HepG2 (cell line): Measurements from ENCODE around the gene DDX23. TPM values are rescaled to one million over a fixed set of nuclear protein-coding genes. Genes with fewer than 3 reads are reported as not detected.

ENCODE experiments used
- CBX5 ChIP-seq: sonication (generic); formaldehyde crosslinking; IDR thresholded peaks from 2 replicates; pipeline ENCODE4 v1.4.0; 2020; ENCODE audit warnings: missing genetic modification reagents, borderline replicate concordance
- CHD2 ChIP-seq: IDR thresholded peaks from 2 replicates; pipeline ENCODE4 v1.6.1; 2011; ENCODE audit warnings: low read depth, low read length, improper control_type of control experiment
- DPF2 ChIP-seq: sonication (generic); formaldehyde crosslinking; IDR thresholded peaks from 2 replicates; pipeline ENCODE4 v1.4.0; 2020; ENCODE audit warnings: mild to moderate bottlenecking, low read depth, missing genetic modification reagents, borderline replicate concordance
- FOXC1 ChIP-seq: sonication (generic); formaldehyde crosslinking; IDR thresholded peaks from 2 replicates; pipeline ENCODE4 v1.8.0; 2022; ENCODE audit warnings: mild to moderate bottlenecking, missing genetic modification reagents, borderline replicate concordance
- FOXP1 ChIP-seq, 2 experiments: fragments of 450-650 bp in 1 of 2; IDR thresholded peaks; 2 replicates each; pipeline ENCODE4 v1.6.1; 2017 to 2018; ENCODE audit warnings: antibody characterized with exemption in 1 of 2
- GTF2F1 ChIP-seq: fragments of 150-350 bp; IDR thresholded peaks from 2 replicates; pipeline ENCODE4 v1.6.1; 2014; ENCODE audit warnings: low read length
- NONO ChIP-seq, 2 experiments: fragments of 450-650 bp in 1 of 2; sonication (generic) in 1 of 2; formaldehyde crosslinking in 1 of 2; IDR thresholded peaks in 1 of 2; conservative IDR thresholded peaks in 1 of 2; 2 replicates each; pipeline versions ENCODE4 v1.6.1 to v1.8.0; 2017 to 2022; ENCODE audit warnings: mild to moderate bottlenecking in 1 of 2, missing genetic modification reagents in 1 of 2, moderate library complexity in 1 of 2
- NR3C1 ChIP-seq: sonication (generic); formaldehyde crosslinking; IDR thresholded peaks from 2 replicates; pipeline ENCODE4 v1.4.0; 2020; ENCODE audit warnings: missing genetic modification reagents
- PLRG1 ChIP-seq: fragments of 450-650 bp; conservative IDR thresholded peaks from 2 replicates; pipeline ENCODE4 v1.6.1; 2016
- RFXANK ChIP-seq: IDR thresholded peaks from 2 replicates; pipeline ENCODE4 v1.6.1; 2016
- RXRB ChIP-seq: IDR thresholded peaks from 2 replicates; pipeline ENCODE4 v1.6.1; 2016; ENCODE audit warnings: borderline replicate concordance, missing genetic modification reagents, missing compliant biosample characterization
- SAFB2 ChIP-seq: sonication (generic); formaldehyde crosslinking; IDR thresholded peaks from 2 replicates; pipeline ENCODE4 v1.5.1; 2020; ENCODE audit warnings: missing genetic modification reagents, low read depth, mild to moderate bottlenecking, borderline replicate concordance
- U2AF2 ChIP-seq: fragments of 200-400 bp; formaldehyde crosslinking; IDR thresholded peaks from 2 replicates; pipeline ENCODE4 v1.6.1; 2017; ENCODE audit warnings: low read depth, mild to moderate bottlenecking, low read length
- ZNF121 ChIP-seq: sonication (generic); formaldehyde crosslinking; IDR thresholded peaks from 2 replicates; pipeline ENCODE4 v1.5.0; 2020; ENCODE audit warnings: mild to moderate bottlenecking, missing genetic modification reagents
- ZNF3 ChIP-seq: IDR thresholded peaks from 2 replicates; pipeline ENCODE4 v1.7.0; 2017; ENCODE audit warnings: inconsistent platforms
- polyA plus RNA-seq, 8 experiments: library from polyadenylated mRNA; depleted of rRNA in 3 of 8; stranded (reverse) in 7 of 8; unstranded in 1 of 8; fragments of >200 nt; fragmentation: Illumina TruSeq in 4 of 8; extraction: Trizol in 4 of 8; gene quantifications; 2 replicates each; pipeline versions ENCODE4 v1.2.1 to v1.2.3, GENCODE V29; 2011 to 2016; ENCODE audit warnings: low read depth in 4 of 8, missing spikeins in 1 of 8, mixed read lengths in 1 of 8; ENCODE audit not compliant: insufficient read depth in 1 of 8
- total RNA-seq, 5 experiments: library from RNA; depleted of rRNA; stranded (reverse); fragments of >200 nt; fragmentation: Illumina TruSeq; extraction: Trizol; gene quantifications; 2 replicates each; pipeline ENCODE4 v1.2.3, GENCODE V29; 2016; ENCODE audit warnings: low read depth in 1 of 5
- TF ChIP-seq, protein P1 (sequence below): sonication (generic); formaldehyde crosslinking; conservative IDR thresholded peaks from 2 replicates; pipeline ENCODE4 v1.8.0; 2022; ENCODE audit warnings: mild to moderate bottlenecking, moderate library complexity, missing genetic modification reagents
- TF ChIP-seq, protein P2 (sequence below): IDR thresholded peaks from 2 replicates; pipeline ENCODE4 v1.6.1; 2016; ENCODE audit warnings: control low read depth
- TF ChIP-seq, protein P3 (sequence below): sonication (generic); formaldehyde crosslinking; IDR thresholded peaks from 2 replicates; pipeline ENCODE4 v1.5.0; 2020; ENCODE audit warnings: missing genetic modification reagents
- TF ChIP-seq, protein P4 (sequence below): sonication (generic); formaldehyde crosslinking; IDR thresholded peaks from 2 replicates; pipeline ENCODE4 v1.4.0; 2020; ENCODE audit warnings: low read depth, mild to moderate bottlenecking, missing genetic modification reagents

Gene DDX23
- total and polyA plus RNA-seq, 2 of the 13 experiments (the other 11 are each of a cell fraction or from before 2014, with no cell fraction given): 35.7 to 90.0 TPM

DNA sequence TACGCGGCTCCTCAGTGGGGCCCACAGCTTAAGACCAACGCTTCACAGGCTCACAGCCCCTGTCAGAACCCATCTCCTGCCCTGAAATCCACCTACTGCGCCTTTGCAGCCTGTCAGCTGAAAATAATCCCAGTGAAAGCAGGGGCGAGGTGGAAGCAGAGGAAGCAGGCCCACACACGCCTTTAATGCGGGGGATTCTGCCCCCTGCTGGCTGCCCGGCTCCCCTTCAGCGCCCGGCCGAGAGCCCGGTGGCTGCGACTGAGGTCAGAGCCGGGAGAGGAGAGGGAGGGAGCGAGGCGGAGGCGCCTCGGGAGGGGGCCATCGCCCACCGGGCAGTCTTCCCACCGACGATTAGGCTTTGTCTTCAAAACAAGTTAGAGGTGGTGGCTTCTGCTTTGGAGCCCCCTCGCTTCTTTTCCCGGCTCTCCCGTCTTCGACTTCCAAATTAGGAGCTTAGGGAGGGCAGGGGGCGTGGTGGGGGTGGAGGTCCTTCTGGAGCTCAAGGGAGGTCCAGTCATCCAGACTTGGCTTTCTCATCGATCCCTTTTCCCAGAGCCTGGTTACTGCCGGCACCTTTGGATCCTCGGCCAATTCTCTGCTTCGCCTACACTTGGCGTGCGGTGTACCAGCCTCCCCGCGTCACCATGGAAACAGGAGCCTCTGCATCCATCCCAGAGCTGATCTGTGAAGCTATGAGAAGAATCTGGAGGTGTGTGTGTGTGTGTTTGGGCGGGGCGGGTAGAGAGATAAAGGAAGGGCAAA is 38.9 kb upstream of the DDX23 start (continued):
- TF ChIP-seq, protein P1, sequence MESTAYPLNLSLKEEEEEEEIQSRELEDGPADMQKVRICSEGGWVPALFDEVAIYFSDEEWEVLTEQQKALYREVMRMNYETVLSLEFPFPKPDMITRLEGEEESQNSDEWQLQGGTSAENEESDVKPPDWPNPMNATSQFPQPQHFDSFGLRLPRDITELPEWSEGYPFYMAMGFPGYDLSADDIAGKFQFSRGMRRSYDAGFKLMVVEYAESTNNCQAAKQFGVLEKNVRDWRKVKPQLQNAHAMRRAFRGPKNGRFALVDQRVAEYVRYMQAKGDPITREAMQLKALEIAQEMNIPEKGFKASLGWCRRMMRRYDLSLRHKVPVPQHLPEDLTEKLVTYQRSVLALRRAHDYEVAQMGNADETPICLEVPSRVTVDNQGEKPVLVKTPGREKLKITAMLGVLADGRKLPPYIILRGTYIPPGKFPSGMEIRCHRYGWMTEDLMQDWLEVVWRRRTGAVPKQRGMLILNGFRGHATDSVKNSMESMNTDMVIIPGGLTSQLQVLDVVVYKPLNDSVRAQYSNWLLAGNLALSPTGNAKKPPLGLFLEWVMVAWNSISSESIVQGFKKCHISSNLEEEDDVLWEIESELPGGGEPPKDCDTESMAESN (CRISPR knock-in tag): peak; percentile 49; the same call in 1 of the 2 replicates
- TF ChIP-seq, protein P2, sequence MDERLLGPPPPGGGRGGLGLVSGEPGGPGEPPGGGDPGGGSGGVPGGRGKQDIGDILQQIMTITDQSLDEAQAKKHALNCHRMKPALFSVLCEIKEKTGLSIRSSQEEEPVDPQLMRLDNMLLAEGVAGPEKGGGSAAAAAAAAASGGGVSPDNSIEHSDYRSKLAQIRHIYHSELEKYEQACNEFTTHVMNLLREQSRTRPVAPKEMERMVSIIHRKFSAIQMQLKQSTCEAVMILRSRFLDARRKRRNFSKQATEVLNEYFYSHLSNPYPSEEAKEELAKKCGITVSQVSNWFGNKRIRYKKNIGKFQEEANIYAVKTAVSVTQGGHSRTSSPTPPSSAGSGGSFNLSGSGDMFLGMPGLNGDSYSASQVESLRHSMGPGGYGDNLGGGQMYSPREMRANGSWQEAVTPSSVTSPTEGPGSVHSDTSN (CRISPR knock-in tag): no peak
- TF ChIP-seq FOXC1 (CRISPR knock-in tag) (no peak), NONO (IDR thresholded peaks at IDR 0.05) (no peak), NONO (CRISPR knock-in tag; conservative IDR thresholded peaks at IDR 0.05) (peak; percentile 55; the same call in 1 of the 2 replicates), GTF2F1 (no peak), FOXP1 (IDR thresholded peaks at IDR 0.05) (no peak), FOXP1 (CRISPR knock-in tag; IDR thresholded peaks at IDR 0.05) (no peak), ZNF3 (CRISPR knock-in tag) (no peak), RXRB (CRISPR knock-in tag) (peak; percentile 54; the same call in 1 of the 2 replicates), CHD2 (no peak), PLRG1 (no peak), CBX5 (CRISPR knock-in tag) (no peak), DPF2 (CRISPR knock-in tag) (no peak), U2AF2 (no peak), NR3C1 (CRISPR knock-in tag) (no peak), ZNF121 (CRISPR knock-in tag) (no peak), SAFB2 (CRISPR knock-in tag) (no peak), RFXANK (CRISPR knock-in tag) (no peak)
- TF ChIP-seq, protein P3, sequence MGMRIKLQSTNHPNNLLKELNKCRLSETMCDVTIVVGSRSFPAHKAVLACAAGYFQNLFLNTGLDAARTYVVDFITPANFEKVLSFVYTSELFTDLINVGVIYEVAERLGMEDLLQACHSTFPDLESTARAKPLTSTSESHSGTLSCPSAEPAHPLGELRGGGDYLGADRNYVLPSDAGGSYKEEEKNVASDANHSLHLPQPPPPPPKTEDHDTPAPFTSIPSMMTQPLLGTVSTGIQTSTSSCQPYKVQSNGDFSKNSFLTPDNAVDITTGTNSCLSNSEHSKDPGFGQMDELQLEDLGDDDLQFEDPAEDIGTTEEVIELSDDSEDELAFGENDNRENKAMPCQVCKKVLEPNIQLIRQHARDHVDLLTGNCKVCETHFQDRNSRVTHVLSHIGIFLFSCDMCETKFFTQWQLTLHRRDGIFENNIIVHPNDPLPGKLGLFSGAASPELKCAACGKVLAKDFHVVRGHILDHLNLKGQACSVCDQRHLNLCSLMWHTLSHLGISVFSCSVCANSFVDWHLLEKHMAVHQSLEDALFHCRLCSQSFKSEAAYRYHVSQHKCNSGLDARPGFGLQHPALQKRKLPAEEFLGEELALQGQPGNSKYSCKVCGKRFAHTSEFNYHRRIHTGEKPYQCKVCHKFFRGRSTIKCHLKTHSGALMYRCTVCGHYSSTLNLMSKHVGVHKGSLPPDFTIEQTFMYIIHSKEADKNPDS (CRISPR knock-in tag): no peak
- TF ChIP-seq, protein P4, sequence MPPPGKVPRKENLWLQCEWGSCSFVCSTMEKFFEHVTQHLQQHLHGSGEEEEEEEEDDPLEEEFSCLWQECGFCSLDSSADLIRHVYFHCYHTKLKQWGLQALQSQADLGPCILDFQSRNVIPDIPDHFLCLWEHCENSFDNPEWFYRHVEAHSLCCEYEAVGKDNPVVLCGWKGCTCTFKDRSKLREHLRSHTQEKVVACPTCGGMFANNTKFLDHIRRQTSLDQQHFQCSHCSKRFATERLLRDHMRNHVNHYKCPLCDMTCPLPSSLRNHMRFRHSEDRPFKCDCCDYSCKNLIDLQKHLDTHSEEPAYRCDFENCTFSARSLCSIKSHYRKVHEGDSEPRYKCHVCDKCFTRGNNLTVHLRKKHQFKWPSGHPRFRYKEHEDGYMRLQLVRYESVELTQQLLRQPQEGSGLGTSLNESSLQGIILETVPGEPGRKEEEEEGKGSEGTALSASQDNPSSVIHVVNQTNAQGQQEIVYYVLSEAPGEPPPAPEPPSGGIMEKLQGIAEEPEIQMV: 0 out of 2 replicates have a peak, but pooled peaks have one; percentile 34
